Endodermal cell (in vitro differentiated cells): ENCODE data around the gene CACNA1D. TPM values are rescaled to one million over a fixed set of nuclear protein-coding genes. Genes with fewer than 3 reads are reported as not detected.

Experiments used
- DNase-seq: peaks from one replicate; pipeline ENCODE4 v3.0.0-alpha.2; 2017
- H3K27ac ChIP-seq: 2 replicates; pipeline ENCODE4 v1.5.1; 2013; ENCODE audit warnings: mild to moderate bottlenecking, low read depth, low read length, moderate library complexity
- H3K27me3 ChIP-seq: 2 replicates; pipeline ENCODE4 v1.6.1; 2013; ENCODE audit warnings: mild to moderate bottlenecking, low read length, moderate library complexity; ENCODE audit not compliant: insufficient read depth, control insufficient read depth, poor library complexity, severe bottlenecking
- H3K36me3 ChIP-seq: 2 replicates; pipeline ENCODE4 v1.7.0; 2013; ENCODE audit warnings: mild to moderate bottlenecking, low read length, moderate library complexity; ENCODE audit not compliant: control insufficient read depth, insufficient read depth
- H3K4me1 ChIP-seq: one replicate; pipeline ENCODE4 v1.7.0; 2013; ENCODE audit warnings: low read length; ENCODE audit not compliant: control insufficient read depth, insufficient read depth
- H3K4me3 ChIP-seq: 2 replicates; pipeline ENCODE4 v1.5.1; 2013; ENCODE audit warnings: mild to moderate bottlenecking, low read length, moderate library complexity
- H3K9ac ChIP-seq: 2 replicates; pipeline ENCODE4 v1.6.1; 2013; ENCODE audit warnings: mild to moderate bottlenecking, low read length, moderate library complexity; ENCODE audit not compliant: poor library complexity, severe bottlenecking; ENCODE audit errors: extremely low read depth
- H3K9me3 ChIP-seq: 2 replicates; pipeline ENCODE4 v1.6.1; 2013; ENCODE audit warnings: mild to moderate bottlenecking, low read length, moderate library complexity; ENCODE audit not compliant: control insufficient read depth
- H3K27ac Mint-ChIP-seq: 2 replicates; pipeline ENCODE4 v1.8.0; 2020; ENCODE audit warnings: mixed read lengths
- H3K27me3 Mint-ChIP-seq: 2 replicates; pipeline ENCODE4 v1.8.0; 2021; ENCODE audit warnings: mild to moderate bottlenecking, mixed read lengths; ENCODE audit not compliant: insufficient read depth
- H3K36me3 Mint-ChIP-seq: 2 replicates; pipeline ENCODE4 v1.8.0; 2020; ENCODE audit warnings: low read depth, mixed read lengths
- H3K4me1 Mint-ChIP-seq: 2 replicates; pipeline ENCODE4 v1.8.0; 2020; ENCODE audit warnings: mixed read lengths
- H3K4me3 Mint-ChIP-seq: 2 replicates; pipeline ENCODE4 v1.8.0; 2020; ENCODE audit warnings: mild to moderate bottlenecking, moderate library complexity, mixed read lengths
- H3K9me3 Mint-ChIP-seq: 2 replicates; pipeline ENCODE4 v1.8.0; 2020; ENCODE audit warnings: mild to moderate bottlenecking, mixed read lengths
- WGBS, 2 experiments: methylation state at CpG; one replicate each; pipeline versions ENCODE4 v1.1.5 to v1.1.7; 2013; ENCODE audit warnings: missing lambda C conversion rate in 2 of 2, mixed read lengths in 1 of 2; ENCODE audit not compliant: insufficient coverage in 1 of 2, insufficient read length in 1 of 2; 5-methylcytosine and 5-hydroxymethylcytosine counted together
- total RNA-seq, 2 donors: library from RNA; stranded (reverse); fragmentation: NEBNext Ultra II Directional in 1 of 2; extraction: Animal tissue kit (Norgen Biotek cat#: 25700) in 1 of 2; gene quantifications; 2 replicates in 1 of 2; 3 replicates in 1 of 2; pipeline ENCODE4 v1.2.1, GENCODE V29; 2021
- TF ChIP-seq, protein P1 (sequence below): fragments of 200-600 bp; sonication (generic); conservative IDR thresholded peaks from 2 replicates; pipeline ENCODE4 v1.5.0; 2021; ENCODE audit warnings: antibody characterized with exemption, mild to moderate bottlenecking

CACNA1D gene
- total RNA-seq, 2 donors from 2014 or later, result 2.2 to 3.8 TPM

DNA sequence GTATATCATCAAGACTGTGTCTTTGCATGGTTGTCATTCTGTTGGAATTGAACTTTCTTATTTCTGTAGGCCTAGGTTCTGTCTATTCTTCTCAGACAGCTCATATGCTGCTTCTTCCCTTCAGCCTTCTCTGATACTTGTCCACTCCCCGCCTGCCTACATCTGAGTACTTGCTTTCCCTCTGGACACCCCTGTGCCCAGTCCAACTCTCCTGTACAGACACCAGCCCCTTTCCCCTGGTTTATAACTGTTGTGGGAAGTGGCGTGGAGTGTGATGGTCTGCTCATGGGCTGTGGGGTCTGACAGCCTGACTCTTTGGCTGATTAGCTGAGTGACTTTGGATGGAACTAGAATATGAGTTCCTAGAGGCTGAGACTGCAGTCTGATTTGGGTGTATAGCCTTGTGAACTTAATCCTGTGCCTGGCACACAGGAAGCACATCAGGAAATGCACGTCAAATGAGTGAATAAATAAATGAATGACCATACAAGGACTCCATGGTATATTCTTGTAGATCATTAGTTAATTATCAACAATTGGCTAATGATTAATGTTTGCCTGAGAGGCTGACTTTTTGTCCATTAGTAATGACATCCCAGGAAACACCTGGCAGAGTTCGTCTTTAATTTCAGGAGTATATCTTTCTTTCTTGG lies 11.8 kb downstream of the CACNA1D start:
- no peaks in the 10 kb centered on the region for H3K9me3 Mint-ChIP-seq
- no peaks in the 10 kb centered on the region for H3K36me3 ChIP-seq
- no peaks in the 10 kb centered on the region for H3K36me3 Mint-ChIP-seq
- H3K27me3 ChIP-seq, result no peaks in the 10 kb centered on the region
- H3K4me1 Mint-ChIP-seq, result peaks cover 16% of the 10 kb centered on the region
- H3K4me1 ChIP-seq, result no peaks in the 10 kb centered on the region
- H3K9ac ChIP-seq, result no peak overlapping the region
- no peak overlapping the region for H3K27ac ChIP-seq
- 93 to 100% methylated on average over 1 to 4 of the region's 4 CpGs for WGBS, 2 experiments
- no peak overlapping the region for H3K27ac Mint-ChIP-seq
- no peak overlapping the region for H3K4me3 Mint-ChIP-seq
- TF ChIP-seq, protein P1, sequence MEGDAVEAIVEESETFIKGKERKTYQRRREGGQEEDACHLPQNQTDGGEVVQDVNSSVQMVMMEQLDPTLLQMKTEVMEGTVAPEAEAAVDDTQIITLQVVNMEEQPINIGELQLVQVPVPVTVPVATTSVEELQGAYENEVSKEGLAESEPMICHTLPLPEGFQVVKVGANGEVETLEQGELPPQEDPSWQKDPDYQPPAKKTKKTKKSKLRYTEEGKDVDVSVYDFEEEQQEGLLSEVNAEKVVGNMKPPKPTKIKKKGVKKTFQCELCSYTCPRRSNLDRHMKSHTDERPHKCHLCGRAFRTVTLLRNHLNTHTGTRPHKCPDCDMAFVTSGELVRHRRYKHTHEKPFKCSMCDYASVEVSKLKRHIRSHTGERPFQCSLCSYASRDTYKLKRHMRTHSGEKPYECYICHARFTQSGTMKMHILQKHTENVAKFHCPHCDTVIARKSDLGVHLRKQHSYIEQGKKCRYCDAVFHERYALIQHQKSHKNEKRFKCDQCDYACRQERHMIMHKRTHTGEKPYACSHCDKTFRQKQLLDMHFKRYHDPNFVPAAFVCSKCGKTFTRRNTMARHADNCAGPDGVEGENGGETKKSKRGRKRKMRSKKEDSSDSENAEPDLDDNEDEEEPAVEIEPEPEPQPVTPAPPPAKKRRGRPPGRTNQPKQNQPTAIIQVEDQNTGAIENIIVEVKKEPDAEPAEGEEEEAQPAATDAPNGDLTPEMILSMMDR, result no peak
- no peak for DNase-seq
- no peak overlapping the region for H3K4me3 ChIP-seq
- no peaks in the 10 kb centered on the region for H3K9me3 ChIP-seq
- H3K27me3 Mint-ChIP-seq, result peaks cover 5% of the 10 kb centered on the region

- no peak for DNase-seq
- TF ChIP-seq, protein P1, result no peak
- Histone ChIP-seq H3K27me3 (no peaks in the 10 kb centered on the region), H3K36me3 (no peaks in the 10 kb centered on the region), H3K9ac (no peak overlapping the region), H3K4me3 (no peak overlapping the region), H3K9me3 (no peaks in the 10 kb centered on the region), H3K4me1 (no peaks in the 10 kb centered on the region), H3K27ac (no peak overlapping the region)
- no peaks in the 10 kb centered on the region for H3K36me3 Mint-ChIP-seq
- H3K27ac Mint-ChIP-seq, result no peak overlapping the region
- no peaks in the 10 kb centered on the region for H3K9me3 Mint-ChIP-seq
- peaks cover 5% of the 10 kb centered on the region for H3K27me3 Mint-ChIP-seq
- H3K4me1 Mint-ChIP-seq, result peaks cover 16% of the 10 kb centered on the region
- H3K4me3 Mint-ChIP-seq, result no peak overlapping the region
Observed at GRCh38 chr3:53506763-53507145, 12.3 kb downstream of the CACNA1D start.

- Mint-ChIP-seq H3K27ac (no peak overlapping the region), H3K4me3 (no peak overlapping the region), H3K27me3 (peaks cover 8% of the 10 kb centered on the region), H3K36me3 (no peaks in the 10 kb centered on the region), H3K4me1 (peaks cover 16% of the 10 kb centered on the region), H3K9me3 (no peaks in the 10 kb centered on the region)
- H3K36me3 ChIP-seq, result no peaks in the 10 kb centered on the region
- no peak overlapping the region for H3K4me3 ChIP-seq
- H3K9ac ChIP-seq, result no peak overlapping the region
- TF ChIP-seq, protein P1, result no peak
- H3K4me1 ChIP-seq, result no peaks in the 10 kb centered on the region
- 88 to 96% methylated on average over 6 to 9 of the region's 9 CpGs for WGBS, 2 experiments
- DNase-seq, result peak; percentile 59
- no peaks in the 10 kb centered on the region for H3K27me3 ChIP-seq
- no peaks in the 10 kb centered on the region for H3K9me3 ChIP-seq
- H3K27ac ChIP-seq, result no peak overlapping the region
Observed at GRCh38 chr3:53509494-53509893, 15.1 kb downstream of the CACNA1D start.
